ENCODE results near the gene CEP170B.
A peak's percentile ranks its signal among the peaks of the same experiment; 100 is the strongest.

The CEP170B gene

GRCh38 chr14:104930526-104931303, 65.6 kb downstream of the CEP170B start:
- DNase-seq (ENCODE audit: insufficient read length) (no peak), FAIRE-seq (no peak)
- TF ChIP-seq TAF1 (IDR thresholded peaks at IDR 0.05; ENCODE audit: borderline replicate concordance, low read depth, low read length) = no peak

GRCh38 chr14:104931304-104931770, 66.3 kb downstream of the CEP170B start:
- FAIRE-seq = no peak
- TF ChIP-seq POLR2A (IDR thresholded peaks at IDR 0.05; ENCODE audit: low read depth, low read length) (no peak), TAF1 (IDR thresholded peaks at IDR 0.05; ENCODE audit: borderline replicate concordance, low read depth, low read length) (no peak), POLR2AphosphoS5 (IDR thresholded peaks at IDR 0.05; ENCODE audit: low read depth, low read length) (no peak)
- DNase-seq (ENCODE audit: insufficient read length) = no peak

GRCh38 chr14:104931771-104932675, 67.0 kb downstream of the CEP170B start:
- FAIRE-seq (no peak), DNase-seq (ENCODE audit: insufficient read length) (no peak)
- TF ChIP-seq POLR2A (IDR thresholded peaks at IDR 0.05; ENCODE audit: low read depth, low read length) = no peak
- TF ChIP-seq TAF1 (IDR thresholded peaks at IDR 0.05; ENCODE audit: borderline replicate concordance, low read depth, low read length) = no peak
- TF ChIP-seq POLR2AphosphoS5 (IDR thresholded peaks at IDR 0.05; ENCODE audit: low read depth, low read length) = no peak

GRCh38 chr14:104932676-104933631, 67.9 kb downstream of the CEP170B start:
- peak; percentile 84 for FAIRE-seq
- TF ChIP-seq TAF1 (IDR thresholded peaks at IDR 0.05; ENCODE audit: borderline replicate concordance, low read depth, low read length) = no peak
- TF ChIP-seq POLR2A (IDR thresholded peaks at IDR 0.05; ENCODE audit: low read depth, low read length) = no peak
- no peak for TF ChIP-seq POLR2AphosphoS5 (IDR thresholded peaks at IDR 0.05; ENCODE audit: low read depth, low read length)
- peak; percentile 92 for DNase-seq (ENCODE audit: insufficient read length)

- no peak for TF ChIP-seq TAF1 (IDR thresholded peaks at IDR 0.05; ENCODE audit: borderline replicate concordance, low read depth, low read length)
- no peak for TF ChIP-seq POLR2A (IDR thresholded peaks at IDR 0.05; ENCODE audit: low read depth, low read length)
- no peak for TF ChIP-seq POLR2AphosphoS5 (IDR thresholded peaks at IDR 0.05; ENCODE audit: low read depth, low read length)
- FAIRE-seq = no peak
- DNase-seq (ENCODE audit: insufficient read length) = no peak
Observed at GRCh38 chr14:104933746-104934733, 69.0 kb downstream of the CEP170B start.

- DNase-seq (ENCODE audit: insufficient read length) (no peak), FAIRE-seq (no peak)
- TF ChIP-seq POLR2AphosphoS5 (IDR thresholded peaks at IDR 0.05; ENCODE audit: low read depth, low read length) = no peak
- no peak for TF ChIP-seq TAF1 (IDR thresholded peaks at IDR 0.05; ENCODE audit: borderline replicate concordance, low read depth, low read length)
- no peak for TF ChIP-seq POLR2A (IDR thresholded peaks at IDR 0.05; ENCODE audit: low read depth, low read length)
Observed at GRCh38 chr14:104935026-104935650, 70.1 kb downstream of the CEP170B start.

- FAIRE-seq (no peak), DNase-seq (ENCODE audit: insufficient read length) (no peak)
- TF ChIP-seq POLR2AphosphoS5 (IDR thresholded peaks at IDR 0.05; ENCODE audit: low read depth, low read length) (no peak), POLR2A (IDR thresholded peaks at IDR 0.05; ENCODE audit: low read depth, low read length) (no peak), TAF1 (IDR thresholded peaks at IDR 0.05; ENCODE audit: borderline replicate concordance, low read depth, low read length) (no peak)
Observed at GRCh38 chr14:104935955-104936354, 70.9 kb downstream of the CEP170B start.

GRCh38 chr14:104936361-104937155, 71.5 kb downstream of the CEP170B start:
- FAIRE-seq (no peak), DNase-seq (ENCODE audit: insufficient read length) (no peak)
- TF ChIP-seq TAF1 (IDR thresholded peaks at IDR 0.05; ENCODE audit: borderline replicate concordance, low read depth, low read length) = no peak
- no peak for TF ChIP-seq POLR2AphosphoS5 (IDR thresholded peaks at IDR 0.05; ENCODE audit: low read depth, low read length)
- TF ChIP-seq POLR2A (IDR thresholded peaks at IDR 0.05; ENCODE audit: low read depth, low read length) = no peak

- DNase-seq (ENCODE audit: insufficient read length) (no peak), FAIRE-seq (no peak)
- no peak for TF ChIP-seq TAF1 (IDR thresholded peaks at IDR 0.05; ENCODE audit: borderline replicate concordance, low read depth, low read length)
- no peak for TF ChIP-seq POLR2A (IDR thresholded peaks at IDR 0.05; ENCODE audit: low read depth, low read length)
- TF ChIP-seq POLR2AphosphoS5 (IDR thresholded peaks at IDR 0.05; ENCODE audit: low read depth, low read length) = no peak
Observed at GRCh38 chr14:104937161-104937560, 72.1 kb downstream of the CEP170B start.
